Stimulated activated naive CD8-positive, alpha-beta T cell treated with anti-CD3 and anti-CD28 coated beads, Interleukin-15, Interleukin-2, amounts not matched to agents 100 U/mL and 50 U/mL, for 24 hours (primary cell): Measurements from ENCODE around the gene HIPK4.

ENCODE experiments used
- ATAC-seq: fragments of 150-1000 bp; cut with Tn5 transposase; one replicate; pipeline ENCODE4 v1.10.0; 2021
- DNase-seq: peaks from one replicate; pipeline ENCODE4 v3.0.0; 2021

Gene HIPK4

GRCh38 chr19:40366697-40367561, 23.1 kb downstream of the HIPK4 start:
- DNase-seq (no peak), ATAC-seq (no peak)

DNA sequence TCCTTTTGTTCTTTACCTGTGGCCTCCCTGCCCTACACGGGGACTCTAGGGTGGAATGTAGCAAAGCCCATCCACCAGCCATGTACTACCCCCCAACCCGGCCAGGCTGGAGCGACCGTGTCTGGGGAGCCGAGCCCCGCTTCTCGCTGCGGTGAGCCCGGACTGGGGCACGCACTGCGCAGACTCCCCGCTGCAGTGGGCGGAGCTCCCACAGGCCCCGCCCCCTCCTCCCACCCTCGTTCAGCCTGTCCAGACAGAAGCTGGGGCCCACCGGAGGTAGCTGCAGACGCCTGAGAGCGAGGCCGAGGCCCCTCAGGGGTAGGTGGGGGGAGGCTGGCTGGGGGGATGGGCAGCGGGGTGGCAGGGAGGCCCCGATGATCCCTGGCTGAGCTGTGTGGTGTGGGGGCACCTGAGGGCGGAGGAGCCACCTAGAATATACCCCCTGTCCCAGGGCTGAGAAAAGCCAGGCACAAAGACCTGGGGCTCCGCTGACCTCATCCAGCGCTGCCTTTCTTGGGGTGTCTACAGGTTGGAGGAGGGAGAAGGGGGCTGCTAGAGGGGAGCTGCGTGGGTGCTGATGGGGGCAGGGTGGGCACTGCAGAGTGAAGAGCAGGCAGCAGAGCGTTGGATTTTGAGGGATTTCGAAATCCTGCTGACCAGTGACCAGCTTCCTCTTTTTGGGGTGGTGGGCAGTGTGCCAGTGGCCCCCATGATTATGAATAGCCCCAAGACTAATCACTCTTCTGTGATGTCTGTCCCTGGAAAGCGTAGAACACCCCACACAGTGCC, 24.2 kb downstream of the HIPK4 start:
- ATAC-seq: peak; percentile 65
- DNase-seq: peak; percentile 74

DNA sequence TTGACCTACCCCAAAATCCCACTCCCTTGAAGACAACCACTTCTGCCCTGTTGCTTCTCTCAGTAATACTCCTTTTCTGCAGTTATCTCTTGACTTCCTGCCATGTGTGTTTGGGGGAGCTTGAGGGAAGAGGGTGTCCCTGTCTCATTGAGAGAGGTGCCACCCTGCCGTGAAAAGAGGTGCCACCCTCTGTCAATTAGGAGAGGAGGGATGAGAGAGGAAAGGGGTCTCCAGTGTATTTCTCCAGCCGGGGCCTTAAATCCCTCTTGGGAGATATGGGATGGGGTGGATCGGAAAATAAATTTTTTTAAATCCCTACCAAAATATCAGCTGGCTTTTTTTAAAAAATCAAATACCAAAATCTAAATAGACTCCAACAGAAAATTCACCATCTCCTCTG, 25.0 kb downstream of the HIPK4 start:
- DNase-seq: no peak
- no peak for ATAC-seq

- ATAC-seq: no peak
- DNase-seq: no peak
These were observed 26.9 kb downstream of the HIPK4 start for GRCh38 chr19:40363069-40363468.

GRCh38 chr19:40362160-40362559, 27.8 kb downstream of the HIPK4 start:
- DNase-seq: no peak
- ATAC-seq: no peak

DNA sequence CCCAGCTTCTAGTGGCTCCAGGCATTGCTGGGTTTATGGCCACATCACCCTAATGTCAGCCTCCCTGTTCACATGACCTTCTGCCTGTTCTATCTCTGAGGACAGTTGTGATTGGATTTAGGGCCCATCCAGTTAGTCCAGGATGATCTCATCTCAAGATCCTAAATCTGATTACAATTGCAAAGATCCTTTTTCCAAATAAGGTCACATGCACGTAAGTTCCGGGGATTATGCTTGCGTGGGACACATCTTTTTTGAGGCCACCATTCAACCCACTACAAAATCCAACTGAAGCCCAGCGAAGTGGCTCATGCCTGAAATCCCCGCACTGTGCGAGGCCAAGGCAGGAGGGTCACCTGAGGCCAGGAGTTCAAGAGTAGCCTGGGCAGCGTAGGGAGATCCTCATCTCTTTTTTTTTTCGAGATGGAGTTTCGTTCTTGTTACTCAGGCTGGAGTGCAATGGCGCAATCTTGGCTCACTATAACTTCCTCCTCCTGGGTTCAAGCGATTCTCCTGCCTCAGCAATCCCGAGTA, 29.2 kb downstream of the HIPK4 start:
- no peak for DNase-seq
- no peak for ATAC-seq

DNA sequence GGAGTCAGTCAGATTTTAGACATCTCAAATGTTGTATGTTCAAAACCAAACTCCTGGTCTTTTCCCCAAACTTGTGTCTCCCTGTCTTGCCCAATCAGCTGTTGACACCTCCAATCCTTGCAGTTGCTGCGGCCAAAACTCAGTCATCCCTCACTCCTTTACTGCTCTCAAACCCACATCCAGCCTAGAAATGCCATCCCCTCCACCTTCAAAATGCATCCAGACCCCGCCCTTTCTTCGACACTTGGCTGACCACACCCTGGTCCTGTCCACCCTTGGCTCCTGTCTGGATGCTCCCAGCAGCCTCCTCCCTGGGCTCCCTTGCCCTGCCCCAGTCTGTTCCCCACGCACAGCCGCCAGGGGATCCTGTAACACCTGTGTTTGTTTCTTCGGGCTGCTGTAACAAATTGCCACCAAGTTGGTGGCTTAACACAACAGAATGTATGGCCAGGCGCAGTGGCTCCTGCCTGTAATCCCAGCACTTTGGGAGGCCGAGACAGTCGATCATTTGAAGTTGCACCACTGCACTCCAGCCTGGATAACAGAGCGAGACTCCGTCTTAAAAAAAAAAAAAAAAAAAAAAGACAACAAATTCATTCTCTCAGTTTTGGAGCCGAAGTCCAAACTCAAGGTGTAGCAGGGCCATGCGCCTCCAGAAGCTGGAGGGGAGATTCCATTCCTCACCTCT, 29.8 kb downstream of the HIPK4 start:
- ATAC-seq (no peak), DNase-seq (no peak)

GRCh38 chr19:40358773-40359172, 31.2 kb downstream of the HIPK4 start:
- DNase-seq (peak; percentile 8), ATAC-seq (peak; percentile 49)

DNA sequence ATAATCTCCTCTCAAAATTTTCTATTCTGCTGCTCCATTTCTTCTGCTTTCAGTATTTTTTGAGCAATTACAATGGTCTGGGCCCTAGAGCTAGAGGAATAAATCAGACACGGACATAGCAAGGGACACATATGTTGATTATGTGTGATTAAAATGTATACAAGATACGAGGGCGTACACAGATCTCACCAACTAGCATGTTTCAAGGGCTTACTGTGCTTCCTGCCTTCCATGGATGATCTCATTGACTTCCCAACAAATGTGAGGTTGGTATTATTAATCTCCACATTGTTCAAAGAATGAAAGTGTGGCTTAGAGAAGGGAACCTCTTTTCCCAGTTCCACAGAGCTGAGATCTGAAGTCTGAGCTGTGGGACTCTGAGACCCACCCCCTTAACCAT, 32.3 kb downstream of the HIPK4 start:
- ATAC-seq: no peak
- DNase-seq: no peak

DNA sequence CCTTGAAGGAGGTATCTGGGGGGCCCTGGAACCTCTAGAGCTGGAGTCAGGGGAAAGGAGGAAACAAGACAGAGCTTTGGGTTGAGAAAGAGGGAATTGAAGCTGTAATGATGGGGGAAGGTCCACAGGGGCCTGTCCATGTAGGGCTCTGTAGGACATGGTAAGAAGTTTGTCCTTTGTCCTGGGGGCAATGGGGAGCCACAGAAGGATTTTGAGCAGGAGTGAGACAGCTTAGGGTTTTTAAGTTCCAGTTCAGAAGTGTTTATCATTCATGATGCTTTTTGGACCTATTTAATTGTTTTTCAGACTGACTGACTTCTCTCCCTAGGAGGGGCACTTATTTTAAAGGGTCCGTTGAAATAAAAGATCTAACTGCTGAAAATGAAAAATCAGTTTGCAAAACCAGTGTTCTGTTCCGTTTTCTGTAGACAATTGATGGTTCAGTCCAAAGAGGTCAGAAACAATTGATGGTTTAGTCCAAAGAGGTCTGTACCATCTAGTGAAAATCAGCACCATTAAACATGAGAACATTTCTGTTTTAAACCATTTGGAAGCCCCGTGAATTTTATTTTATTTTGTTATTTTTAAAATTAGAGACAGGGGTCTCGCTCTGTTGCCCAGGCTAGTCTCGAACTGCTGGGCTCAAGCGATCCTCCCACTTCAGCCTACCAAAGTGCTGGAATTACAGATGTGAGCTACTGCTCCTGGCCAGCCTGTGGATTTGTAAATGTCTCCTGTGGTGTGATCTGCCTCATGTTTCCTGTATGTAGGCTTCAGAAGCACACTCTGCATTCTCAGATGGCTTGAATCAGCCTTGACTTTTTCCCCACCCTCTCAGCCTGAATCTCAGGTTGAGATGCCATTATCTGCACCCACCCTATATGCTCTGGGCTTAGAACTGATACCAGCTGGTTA, 33.0 kb downstream of the HIPK4 start:
- DNase-seq (no peak), ATAC-seq (no peak)

GRCh38 chr19:40355975-40356680, 33.9 kb downstream of the HIPK4 start:
- no peak for ATAC-seq
- DNase-seq: no peak

DNA sequence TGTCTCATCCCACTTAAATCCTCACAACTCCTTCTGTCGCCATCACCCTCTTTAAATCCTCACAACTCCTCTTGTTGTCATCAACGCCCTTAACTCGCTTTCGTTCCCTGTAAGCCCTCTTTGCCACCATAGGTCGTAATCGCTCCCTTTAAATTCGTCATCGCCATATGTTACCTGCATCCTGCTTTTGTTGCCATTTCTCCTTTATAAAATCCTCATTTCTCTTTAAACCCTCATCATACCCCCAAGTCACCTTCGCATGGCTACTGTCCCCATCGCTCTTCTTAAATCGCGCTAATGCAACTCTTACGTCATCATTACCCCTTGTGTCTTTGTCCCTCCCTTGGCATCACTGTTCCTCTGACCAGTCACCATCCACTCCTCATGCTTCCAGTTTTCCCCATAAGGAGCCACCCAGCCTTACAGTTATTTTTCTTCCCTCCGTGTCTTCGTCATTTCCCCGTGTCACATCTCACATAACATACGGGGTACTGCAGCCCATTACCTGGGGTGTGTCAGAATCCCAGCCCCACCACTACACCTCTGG, 40.9 kb downstream of the HIPK4 start:
- DNase-seq (peak; percentile 9), ATAC-seq (no peak)

DNA sequence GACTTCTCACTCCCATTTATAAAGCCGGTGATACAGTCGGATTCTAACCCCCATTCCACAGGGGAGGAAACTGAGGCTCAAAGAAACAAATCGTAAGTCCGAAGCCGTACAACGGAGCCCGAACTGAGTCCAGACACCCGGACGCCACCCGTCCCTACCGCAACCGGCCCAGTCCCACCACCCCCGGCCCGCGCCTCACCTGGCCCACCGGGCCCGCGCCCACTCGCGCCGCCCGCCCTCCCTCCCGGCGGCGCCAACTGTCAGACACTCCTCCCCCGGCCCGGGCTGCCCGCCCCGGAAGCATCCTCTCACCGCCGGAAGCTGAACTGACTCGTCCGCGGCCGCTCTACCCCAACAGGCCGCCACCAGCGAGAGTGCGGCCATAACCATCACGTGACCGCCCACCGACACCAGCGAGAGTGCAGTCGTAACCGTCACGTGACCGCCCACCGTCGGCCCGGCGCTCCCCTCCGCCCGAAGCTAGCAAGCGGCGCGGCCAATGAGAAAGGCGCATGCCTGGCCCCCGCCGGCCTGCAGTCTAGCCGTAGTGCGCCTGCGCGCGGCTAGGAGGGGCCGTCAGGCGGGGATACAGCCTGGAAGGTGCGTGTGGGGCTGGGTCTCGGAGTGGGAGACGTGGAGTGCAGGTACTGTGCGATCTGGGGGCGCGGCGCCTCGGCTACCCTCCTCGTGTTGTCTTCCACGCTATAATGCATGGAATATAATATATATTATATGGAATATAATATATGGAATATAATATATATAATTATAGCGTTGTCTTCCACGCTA, 41.7 kb downstream of the HIPK4 start, which contains the start of the genes C19orf47 and PLD3:
C19orf47 (minus strand) TSS at position 273 of the 789 bp plus-strand sequence. CDS start 6,540 bp downstream, outside the sequence.
PLD3 (plus strand) TSS at position 571 of the 789 bp plus-strand sequence. CDS start 17,789 bp downstream, outside the sequence.
- DNase-seq: peak; percentile 99
- peak; percentile 97 for ATAC-seq

DNA sequence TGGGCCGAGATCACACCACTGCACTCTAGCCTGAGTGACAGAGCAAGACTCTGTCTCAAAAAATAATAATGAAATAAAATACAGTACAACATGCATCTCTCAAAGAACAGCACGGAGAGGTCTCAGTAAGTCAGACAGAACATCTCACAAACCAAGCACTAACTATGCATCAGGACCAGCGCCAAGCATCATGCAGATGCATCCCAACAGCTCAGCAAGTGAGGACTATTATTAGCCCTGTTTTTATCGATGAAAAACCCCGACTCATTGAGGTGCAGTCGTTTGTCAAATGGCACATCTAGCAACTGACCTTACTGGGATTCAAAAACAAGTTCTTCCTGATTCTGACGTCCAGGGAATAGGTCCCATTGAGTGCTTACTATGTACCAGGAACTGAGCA, 45.6 kb downstream of the HIPK4 start:
- no peak for DNase-seq
- ATAC-seq: no peak

DNA sequence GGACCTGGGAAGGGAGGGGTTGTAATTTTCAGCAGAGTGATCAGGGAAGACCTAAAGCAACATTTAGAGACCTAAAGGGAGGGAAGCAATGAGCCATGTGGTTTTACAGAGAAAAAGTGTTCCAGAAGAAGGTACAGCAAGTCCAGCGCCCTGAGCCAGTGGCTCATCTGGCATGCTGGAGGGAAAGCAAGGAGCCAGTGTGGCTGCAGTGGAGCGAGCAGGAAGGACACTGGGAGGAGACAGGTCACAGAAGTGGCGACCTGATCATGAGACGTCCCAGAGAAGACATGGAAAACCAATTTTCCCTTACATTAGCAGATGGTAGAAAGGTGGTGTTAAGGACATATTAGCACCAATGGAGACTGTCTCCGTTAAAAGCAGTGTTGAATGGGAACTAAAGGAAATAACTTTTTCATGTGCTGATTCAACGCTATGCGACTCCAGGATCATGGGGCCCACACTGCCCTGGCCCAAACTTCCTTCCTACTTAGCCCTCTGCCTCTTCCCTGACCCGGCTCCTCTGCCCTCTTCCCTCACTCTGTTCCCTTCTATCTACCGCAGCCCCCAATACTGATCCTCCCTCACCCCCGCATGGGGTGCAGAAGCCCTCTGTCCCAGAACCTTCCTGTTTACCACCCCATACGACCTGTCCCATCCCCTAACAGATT, 47.2 kb downstream of the HIPK4 start:
- no peak for DNase-seq
- ATAC-seq: no peak

- ATAC-seq: no peak
- no peak for DNase-seq
These were observed 48.1 kb downstream of the HIPK4 start for GRCh38 chr19:40341601-40342482.

DNA sequence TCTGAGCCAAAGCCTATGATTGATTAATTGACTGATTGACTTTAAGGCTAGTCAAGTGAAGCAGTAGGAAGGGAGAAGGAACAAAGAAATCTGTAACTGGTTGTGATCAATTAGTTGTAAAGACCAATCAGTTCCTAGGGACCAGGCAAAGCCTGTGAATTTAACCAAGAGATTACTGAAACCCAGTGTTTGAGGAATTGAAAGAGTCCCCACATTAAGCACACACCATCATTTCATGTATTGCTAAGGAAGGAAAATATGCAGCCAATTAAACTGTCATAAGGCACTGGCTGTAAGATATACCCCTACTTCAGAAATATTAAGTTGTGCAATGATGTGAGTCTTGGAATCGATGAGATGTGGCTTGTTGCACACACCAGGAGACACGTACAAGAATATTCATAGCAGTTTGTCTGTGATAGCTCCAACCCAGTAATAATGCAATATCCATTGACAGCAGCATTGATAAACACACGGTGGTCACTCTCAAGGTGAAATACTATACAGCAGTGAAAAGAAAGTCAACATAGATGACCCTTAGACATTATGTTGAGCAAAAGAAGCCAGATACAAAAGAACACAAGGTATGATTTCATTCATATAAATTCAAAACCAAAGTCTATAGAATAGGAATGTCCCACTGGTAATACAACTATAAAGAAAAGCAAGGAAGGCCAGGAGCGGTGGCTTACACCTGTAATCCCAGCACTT, 50.8 kb downstream of the HIPK4 start:
- DNase-seq (no peak), ATAC-seq (no peak)
